ENCODE data around the gene NUMA1. TPM values are rescaled to one million over a fixed set of nuclear protein-coding genes. Genes with fewer than 3 reads are reported as not detected.

NUMA1 gene
- total and polyA plus RNA-seq, 2 experiments from 2014 or later = 33.2 to 104 TPM

DNA sequence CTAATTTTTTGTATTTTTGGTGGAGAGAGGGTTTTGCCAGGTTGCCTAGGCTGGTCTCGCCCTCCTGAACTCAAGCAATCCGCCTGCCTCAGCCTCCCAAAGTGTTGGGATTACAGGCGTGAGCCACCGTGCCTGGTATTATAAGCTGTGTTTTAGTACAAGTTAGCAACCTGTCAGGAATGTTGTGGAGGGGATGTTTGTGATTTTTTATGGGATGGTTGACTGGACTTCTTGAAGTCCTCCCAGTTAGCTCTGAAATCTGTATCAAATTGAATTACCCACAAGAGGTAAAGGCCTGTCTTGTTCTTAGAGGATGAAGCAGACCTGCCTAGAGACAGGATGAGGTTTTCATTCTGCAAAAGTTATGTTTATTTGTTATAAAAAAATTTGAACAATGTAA is 115.7 kb downstream of the NUMA1 start (continued):
- TF ChIP-seq, protein P1, sequence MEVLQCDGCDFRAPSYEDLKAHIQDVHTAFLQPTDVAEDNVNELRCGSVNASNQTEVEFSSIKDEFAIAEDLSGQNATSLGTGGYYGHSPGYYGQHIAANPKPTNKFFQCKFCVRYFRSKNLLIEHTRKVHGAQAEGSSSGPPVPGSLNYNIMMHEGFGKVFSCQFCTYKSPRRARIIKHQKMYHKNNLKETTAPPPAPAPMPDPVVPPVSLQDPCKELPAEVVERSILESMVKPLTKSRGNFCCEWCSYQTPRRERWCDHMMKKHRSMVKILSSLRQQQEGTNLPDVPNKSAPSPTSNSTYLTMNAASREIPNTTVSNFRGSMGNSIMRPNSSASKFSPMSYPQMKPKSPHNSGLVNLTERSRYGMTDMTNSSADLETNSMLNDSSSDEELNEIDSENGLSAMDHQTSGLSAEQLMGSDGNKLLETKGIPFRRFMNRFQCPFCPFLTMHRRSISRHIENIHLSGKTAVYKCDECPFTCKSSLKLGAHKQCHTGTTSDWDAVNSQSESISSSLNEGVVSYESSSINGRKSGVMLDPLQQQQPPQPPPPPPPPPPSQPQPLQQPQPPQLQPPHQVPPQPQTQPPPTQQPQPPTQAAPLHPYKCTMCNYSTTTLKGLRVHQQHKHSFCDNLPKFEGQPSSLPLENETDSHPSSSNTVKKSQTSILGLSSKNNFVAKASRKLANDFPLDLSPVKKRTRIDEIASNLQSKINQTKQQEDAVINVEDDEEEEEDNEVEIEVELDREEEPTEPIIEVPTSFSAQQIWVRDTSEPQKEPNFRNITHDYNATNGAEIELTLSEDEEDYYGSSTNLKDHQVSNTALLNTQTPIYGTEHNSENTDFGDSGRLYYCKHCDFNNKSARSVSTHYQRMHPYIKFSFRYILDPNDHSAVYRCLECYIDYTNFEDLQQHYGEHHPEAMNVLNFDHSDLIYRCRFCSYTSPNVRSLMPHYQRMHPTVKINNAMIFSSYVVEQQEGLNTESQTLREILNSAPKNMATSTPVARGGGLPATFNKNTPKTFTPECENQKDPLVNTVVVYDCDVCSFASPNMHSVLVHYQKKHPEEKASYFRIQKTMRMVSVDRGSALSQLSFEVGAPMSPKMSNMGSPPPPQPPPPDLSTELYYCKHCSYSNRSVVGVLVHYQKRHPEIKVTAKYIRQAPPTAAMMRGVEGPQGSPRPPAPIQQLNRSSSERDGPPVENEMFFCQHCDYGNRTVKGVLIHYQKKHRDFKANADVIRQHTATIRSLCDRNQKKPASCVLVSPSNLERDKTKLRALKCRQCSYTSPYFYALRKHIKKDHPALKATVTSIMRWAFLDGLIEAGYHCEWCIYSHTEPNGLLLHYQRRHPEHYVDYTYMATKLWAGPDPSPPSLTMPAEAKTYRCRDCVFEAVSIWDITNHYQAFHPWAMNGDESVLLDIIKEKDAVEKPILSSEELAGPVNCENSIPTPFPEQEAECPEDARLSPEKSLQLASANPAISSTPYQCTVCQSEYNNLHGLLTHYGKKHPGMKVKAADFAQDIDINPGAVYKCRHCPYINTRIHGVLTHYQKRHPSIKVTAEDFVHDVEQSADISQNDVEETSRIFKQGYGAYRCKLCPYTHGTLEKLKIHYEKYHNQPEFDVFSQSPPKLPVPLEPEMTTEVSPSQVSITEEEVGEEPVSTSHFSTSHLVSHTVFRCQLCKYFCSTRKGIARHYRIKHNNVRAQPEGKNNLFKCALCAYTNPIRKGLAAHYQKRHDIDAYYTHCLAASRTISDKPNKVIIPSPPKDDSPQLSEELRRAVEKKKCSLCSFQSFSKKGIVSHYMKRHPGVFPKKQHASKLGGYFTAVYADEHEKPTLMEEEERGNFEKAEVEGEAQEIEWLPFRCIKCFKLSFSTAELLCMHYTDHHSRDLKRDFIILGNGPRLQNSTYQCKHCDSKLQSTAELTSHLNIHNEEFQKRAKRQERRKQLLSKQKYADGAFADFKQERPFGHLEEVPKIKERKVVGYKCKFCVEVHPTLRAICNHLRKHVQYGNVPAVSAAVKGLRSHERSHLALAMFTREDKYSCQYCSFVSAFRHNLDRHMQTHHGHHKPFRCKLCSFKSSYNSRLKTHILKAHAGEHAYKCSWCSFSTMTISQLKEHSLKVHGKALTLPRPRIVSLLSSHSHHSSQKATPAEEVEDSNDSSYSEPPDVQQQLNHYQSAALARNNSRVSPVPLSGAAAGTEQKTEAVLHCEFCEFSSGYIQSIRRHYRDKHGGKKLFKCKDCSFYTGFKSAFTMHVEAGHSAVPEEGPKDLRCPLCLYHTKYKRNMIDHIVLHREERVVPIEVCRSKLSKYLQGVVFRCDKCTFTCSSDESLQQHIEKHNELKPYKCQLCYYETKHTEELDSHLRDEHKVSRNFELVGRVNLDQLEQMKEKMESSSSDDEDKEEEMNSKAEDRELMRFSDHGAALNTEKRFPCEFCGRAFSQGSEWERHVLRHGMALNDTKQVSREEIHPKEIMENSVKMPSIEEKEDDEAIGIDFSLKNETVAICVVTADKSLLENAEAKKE (CRISPR knock-in tag; IDR thresholded peaks at IDR 0.05) = no peak
- TF ChIP-seq, protein P2, sequence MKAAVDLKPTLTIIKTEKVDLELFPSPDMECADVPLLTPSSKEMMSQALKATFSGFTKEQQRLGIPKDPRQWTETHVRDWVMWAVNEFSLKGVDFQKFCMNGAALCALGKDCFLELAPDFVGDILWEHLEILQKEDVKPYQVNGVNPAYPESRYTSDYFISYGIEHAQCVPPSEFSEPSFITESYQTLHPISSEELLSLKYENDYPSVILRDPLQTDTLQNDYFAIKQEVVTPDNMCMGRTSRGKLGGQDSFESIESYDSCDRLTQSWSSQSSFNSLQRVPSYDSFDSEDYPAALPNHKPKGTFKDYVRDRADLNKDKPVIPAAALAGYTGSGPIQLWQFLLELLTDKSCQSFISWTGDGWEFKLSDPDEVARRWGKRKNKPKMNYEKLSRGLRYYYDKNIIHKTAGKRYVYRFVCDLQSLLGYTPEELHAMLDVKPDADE (IDR thresholded peaks at IDR 0.05) = no peak
- no peak for TF ChIP-seq JUNB (IDR thresholded peaks at IDR 0.05; ENCODE audit: unreplicated experiment)
- TF ChIP-seq CREB1 (CRISPR knock-in tag; IDR thresholded peaks at IDR 0.05; ENCODE audit: low read depth) = no peak

DNA sequence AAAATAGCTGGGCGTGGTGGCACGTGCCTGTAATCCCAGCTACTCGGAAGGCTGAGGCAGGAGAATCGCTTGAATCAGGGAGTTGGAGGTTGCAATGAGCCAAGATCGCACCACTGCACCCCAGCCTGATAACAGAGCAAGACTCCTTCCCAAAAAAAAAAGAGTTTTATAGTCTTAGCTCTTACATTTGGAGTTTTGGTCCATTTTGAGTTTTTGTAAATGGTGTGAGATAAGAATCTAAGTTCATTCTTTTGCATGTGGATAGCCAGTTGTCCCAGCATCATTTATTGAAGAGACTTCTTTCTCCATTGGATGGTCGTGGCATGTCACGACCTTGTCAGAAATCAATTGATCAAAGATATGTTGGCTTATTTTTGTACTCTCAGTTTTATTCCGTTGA is 116.9 kb downstream of the NUMA1 start:
- Histone ChIP-seq H2AFZ (no peak overlapping the region), H3K27me3 (ENCODE audit: insufficient read depth) (no peaks in the 10 kb centered on the region), H3K9me2 (ENCODE audit: insufficient read depth) (no peaks in the 10 kb centered on the region), H3F3A (replicated peaks; ENCODE audit: low read depth) (no peaks in the 10 kb centered on the region), H3K4me1 (ENCODE audit: insufficient read depth) (no peaks in the 10 kb centered on the region), H3K79me2 (replicated peaks; ENCODE audit: insufficient read depth) (peaks cover 11% of the 10 kb centered on the region), H3K36me3 (ENCODE audit: insufficient read depth) (peaks cover 8% of the 10 kb centered on the region; the same call in 1 of the 2 replicates), H3K4me3 (no peak overlapping the region), H3K27ac (ENCODE audit: low read depth) (no peak overlapping the region), H4K20me1 (replicated peaks; ENCODE audit: insufficient read depth) (peaks cover 9% of the 10 kb centered on the region), H3K4me2 (no peak overlapping the region)
- Mint-ChIP-seq H3K4me3 (no peak overlapping the region), H3K4me1 (no peaks in the 10 kb centered on the region), H3K9me3 (no peaks in the 10 kb centered on the region), H3K27ac (no peak overlapping the region), H3K27me3 (ENCODE audit: insufficient read depth, low read depth, poor library complexity) (no peaks in the 10 kb centered on the region), H3K36me3 (ENCODE audit: low read depth) (peaks cover 30% of the 10 kb centered on the region)
- DNase-seq (ENCODE audit: low spot score) (no peak), ATAC-seq (no peak)
- no peak for TF ChIP-seq ZNF114 (CRISPR knock-in tag; IDR thresholded peaks at IDR 0.05)
- no peak for TF ChIP-seq NANOG (IDR thresholded peaks at IDR 0.05; ENCODE audit: borderline replicate concordance)
- TF ChIP-seq, protein P1 (CRISPR knock-in tag; IDR thresholded peaks at IDR 0.05) = no peak
- TF ChIP-seq ZNF331 (CRISPR knock-in tag; IDR thresholded peaks at IDR 0.05; ENCODE audit: low read depth) = no peak
- no peak for TF ChIP-seq POLR2AphosphoS5 (IDR thresholded peaks at IDR 0.05; ENCODE audit: low read depth)
